GM19193 (cell line): ENCODE results near the gene HNRNPM.

Experiments used
- POLR2A ChIP-seq: IDR thresholded peaks from 4 replicates; pipeline ENCODE4 v1.6.1; 2011; ENCODE audit not compliant: insufficient read depth, insufficient read length; ENCODE audit errors: extremely low read depth

The HNRNPM gene

GRCh38 chr19:8412783-8413628 lies 31.8 kb upstream of the HNRNPM start, which contains the start of gene MARCHF2:
MARCHF2 (plus strand) TSS chr19:8413305; CDS start chr19:8421841, 8,536 bp downstream.
- peak; percentile 55 for TF ChIP-seq POLR2A

DNA sequence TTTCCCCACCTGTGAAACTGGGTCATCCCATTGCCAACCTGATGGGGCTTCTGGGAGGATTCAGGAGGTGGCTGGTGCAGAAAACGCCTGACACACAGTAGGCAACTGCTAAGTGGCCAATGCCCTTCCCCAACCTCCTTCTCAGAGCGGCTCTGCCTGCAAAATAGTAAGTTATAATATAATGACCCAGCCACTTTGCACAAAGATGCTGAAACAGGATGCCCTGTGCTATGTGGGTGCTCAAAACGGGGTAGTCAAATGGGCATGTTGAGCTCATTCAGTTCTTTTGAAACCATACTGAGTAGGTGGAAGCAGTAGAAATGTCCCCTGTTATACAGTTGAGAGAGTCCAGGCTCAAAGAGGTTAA lies 31.2 kb upstream of the HNRNPM start:
- TF ChIP-seq POLR2A, result no peak

DNA sequence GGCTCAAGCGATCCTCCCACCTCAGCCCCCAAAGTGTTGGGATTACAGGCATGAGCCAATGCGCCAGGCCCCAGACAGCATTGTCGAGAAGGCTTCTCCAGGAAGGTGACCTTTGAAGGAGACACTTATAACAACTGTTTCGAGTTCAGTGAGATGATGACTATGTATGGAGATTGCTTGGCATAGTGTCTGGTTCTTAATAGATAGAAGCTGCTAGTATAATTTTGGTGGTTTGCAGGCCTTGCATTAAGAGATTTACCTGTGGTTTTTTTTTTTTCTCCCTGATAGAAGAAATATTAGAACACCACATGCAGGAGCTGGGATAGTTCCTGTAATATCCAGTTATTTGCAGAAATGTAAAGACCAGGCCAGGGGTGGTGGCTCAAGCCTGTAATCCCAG lies 28.0 kb upstream of the HNRNPM start:
- TF ChIP-seq POLR2A, result no peak

DNA sequence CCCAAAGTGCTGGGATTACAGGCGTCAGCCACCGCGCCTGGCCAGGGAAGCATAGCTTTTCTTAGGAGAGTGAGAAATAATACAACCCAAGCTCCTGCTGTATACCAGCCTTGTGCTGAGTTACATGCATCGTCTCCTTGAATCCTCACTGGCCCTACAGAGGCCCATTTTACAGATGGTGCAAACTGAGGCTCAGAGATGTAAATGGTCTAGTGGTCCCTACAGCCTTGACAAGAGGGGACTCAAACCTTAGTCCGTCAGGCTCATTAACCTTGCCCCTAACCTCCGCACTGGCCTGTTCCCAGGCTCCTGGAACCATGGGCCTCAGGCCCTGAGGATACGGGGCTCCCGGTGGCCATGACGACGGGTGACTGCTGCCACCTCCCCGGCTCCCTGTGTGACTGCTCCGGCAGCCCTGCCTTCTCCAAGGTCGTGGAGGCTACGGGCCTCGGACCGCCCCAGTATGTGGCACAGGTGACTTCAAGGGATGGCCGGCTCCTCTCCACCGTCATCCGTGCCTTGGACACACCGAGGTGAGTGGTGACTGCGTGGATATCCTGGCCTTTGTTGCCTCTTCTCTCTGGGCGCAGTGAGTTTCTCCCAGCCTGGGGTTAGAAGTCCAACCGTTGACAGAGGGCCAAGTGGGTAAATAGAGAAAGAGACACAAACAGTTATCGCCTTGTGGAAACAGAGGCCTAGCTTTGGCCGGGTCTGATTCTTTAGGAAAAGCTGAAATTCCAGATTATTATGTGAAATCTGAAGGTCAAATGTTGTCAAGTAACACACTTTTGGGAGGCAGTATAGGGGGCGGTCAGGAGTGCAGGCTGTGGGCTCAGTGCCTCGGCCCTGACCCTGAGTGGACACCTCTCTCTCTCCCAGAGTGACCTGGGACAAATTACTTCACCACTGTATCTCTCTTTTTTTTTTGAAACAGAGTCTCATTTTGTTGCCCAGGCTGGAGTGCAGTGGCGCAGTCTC lies 23.0 kb upstream of the HNRNPM start:
- no peak for TF ChIP-seq POLR2A

DNA sequence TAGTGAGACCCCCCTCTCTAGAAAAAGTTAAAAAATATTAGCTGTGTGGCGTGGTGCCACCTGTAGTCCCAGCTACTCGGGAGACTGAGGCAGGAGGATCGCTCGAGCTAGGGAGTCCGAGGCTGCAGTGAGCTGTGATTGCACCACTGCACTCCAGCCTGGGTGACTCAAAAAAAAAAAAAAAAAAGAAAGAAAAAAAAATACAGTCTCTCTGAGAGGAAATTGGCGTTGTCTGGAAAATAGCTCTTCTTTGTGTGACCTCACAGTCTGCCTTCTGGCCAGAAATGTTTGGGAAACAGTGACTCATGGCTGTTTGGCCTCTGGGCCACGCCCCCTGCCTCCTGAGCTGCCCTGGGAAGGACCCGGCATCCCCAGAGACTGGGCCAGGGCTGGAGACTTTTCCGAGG lies 21.0 kb upstream of the HNRNPM start:
- no peak for TF ChIP-seq POLR2A

DNA sequence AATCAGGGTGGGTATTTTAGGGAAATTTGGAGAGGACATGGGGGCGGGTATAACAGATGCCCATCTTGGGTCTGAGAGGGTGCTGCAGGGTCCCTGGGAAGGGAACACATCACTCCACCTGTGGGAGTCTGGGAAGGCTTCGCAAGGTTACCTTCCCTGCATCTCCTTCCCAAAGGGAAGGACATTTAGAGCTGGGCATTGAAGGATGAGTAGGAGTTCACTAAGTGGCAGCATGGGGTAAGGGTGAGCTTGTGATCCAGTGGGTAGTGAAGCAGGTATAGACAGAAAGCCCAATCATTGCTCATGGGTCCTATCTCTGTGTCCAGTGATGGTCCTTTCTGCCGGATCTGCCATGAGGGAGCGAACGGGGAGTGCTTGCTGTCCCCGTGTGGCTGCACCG lies 18.5 kb upstream of the HNRNPM start:
- TF ChIP-seq POLR2A, result no peak

GRCh38 chr19:8429044-8429443 lies 15.7 kb upstream of the HNRNPM start:
- TF ChIP-seq POLR2A, result no peak

DNA sequence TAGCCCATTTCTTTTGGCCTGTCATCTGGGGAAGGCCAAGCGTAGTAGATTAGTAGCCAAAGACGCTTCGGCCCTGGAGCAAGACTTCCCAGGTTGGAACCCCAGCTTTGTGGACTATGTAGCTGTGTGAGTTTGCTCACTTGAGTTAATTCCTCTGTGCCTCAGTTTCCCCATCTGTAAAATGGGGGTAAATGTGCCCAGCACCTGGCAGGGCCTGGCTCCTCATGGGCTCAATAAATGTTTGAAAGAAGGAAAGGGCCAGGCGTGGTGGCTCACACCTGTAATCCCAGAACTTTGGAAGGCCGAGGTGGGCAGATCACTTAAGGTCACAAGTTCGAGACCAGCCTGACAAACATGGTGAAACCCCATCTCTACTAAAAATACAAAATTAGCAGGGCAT lies 14.9 kb upstream of the HNRNPM start:
- TF ChIP-seq POLR2A, result no peak

DNA sequence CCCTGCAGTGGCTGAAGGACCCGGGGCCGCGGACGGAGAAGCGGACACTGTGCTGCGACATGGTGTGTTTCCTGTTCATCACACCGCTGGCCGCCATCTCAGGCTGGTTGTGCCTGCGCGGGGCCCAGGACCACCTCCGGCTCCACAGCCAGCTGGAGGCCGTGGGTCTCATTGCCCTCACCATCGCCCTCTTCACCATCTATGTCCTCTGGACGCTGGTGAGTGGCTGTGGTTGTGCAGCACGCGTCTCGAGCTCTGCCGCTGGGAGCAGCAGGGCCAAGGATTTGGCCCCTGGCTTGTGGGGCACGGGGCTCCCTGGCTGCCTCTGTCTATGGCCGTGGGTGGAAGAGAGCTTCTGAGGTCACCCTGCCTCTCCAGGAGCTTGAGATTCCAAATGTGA lies 14.1 kb upstream of the HNRNPM start:
- no peak for TF ChIP-seq POLR2A

DNA sequence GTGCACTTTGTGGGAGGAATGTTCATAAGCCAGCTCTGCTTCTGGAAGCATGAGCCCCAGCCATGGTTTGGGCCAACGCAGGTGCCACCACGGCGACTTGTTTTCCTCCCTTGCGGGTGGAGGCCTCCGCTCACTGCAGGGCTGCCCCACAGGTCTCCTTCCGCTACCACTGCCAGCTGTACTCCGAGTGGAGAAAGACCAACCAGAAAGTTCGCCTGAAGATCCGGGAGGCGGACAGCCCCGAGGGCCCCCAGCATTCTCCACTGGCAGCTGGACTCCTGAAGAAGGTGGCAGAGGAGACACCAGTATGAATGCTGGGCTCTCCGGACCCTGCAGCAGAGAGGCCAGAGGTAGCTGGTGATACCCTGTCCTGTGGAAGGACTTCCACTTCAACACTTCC lies 6.5 kb upstream of the HNRNPM start:
- TF ChIP-seq POLR2A, result no peak

DNA sequence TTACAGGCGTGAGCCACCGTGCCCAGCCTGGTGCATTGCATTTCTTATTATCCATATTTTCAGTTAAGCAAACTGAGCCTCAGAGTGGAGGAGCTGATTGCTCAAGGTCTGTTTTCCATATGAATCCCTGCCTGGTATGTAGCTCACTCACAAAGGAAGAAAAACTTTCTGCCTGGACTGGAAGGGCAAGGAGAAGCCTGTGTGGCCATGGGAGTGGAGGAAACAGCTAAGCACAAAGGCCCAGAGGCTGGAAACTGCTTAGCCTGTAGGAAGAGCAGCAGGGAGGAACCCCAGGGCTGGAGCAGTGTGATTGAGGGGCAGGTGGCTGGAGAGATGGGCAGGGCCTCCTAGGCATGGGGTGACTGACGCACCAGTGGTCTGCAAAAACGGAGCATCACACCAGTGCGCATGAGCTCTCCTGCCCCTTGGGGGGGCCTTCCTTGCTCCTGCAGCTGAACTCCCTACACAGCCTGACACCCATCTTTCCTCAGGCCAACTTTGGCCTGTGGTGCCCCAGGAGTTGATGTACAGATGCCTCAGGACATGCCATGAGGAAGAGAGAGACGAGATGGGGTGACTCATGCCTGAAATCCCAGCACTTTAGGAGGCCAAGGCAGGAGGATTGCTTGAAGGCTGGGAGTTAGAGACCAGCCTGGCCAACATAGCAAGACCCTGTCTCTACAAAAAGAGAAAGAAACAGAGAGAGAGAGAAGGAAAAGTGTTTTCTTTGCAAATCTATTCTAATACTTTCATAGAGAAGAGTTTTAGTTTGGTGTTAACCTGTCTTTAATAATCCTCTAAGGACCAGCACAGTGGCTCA lies 2.8 kb upstream of the HNRNPM start:
- no peak for TF ChIP-seq POLR2A

DNA sequence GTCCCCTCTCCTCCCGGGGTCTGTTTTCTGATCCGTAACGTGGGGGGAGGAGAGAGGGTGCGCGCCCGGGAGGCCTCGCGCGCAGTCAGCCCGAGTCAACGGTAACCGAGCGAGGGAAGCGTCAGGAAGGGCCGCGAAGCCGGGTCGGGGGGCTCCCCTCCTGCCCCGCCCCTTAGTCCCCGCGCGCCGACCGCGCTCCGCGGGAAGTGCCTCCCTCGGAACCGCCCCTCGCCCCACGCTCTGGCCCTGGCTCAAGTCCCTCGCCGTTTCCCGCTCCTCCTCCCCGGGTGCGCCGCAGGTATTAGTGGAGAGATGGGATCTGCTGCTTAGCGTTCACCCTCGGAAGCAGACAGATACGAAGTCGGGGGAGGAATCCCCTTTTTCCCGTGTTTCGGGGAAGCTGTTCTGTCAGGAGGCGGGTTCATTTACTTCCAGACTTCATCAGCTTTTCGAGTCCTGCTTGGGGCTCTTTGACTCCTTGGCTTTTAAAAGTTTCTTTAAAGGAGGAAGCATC lies 770 bp downstream of the HNRNPM start:
- TF ChIP-seq POLR2A, result no peak

GRCh38 chr19:8446061-8446709 lies 1.4 kb downstream of the HNRNPM start:
- no peak for TF ChIP-seq POLR2A

GRCh38 chr19:8449830-8450229 lies 5.1 kb downstream of the HNRNPM start:
- TF ChIP-seq POLR2A, result no peak

GRCh38 chr19:8451377-8451776 lies 6.6 kb downstream of the HNRNPM start:
- TF ChIP-seq POLR2A, result no peak

DNA sequence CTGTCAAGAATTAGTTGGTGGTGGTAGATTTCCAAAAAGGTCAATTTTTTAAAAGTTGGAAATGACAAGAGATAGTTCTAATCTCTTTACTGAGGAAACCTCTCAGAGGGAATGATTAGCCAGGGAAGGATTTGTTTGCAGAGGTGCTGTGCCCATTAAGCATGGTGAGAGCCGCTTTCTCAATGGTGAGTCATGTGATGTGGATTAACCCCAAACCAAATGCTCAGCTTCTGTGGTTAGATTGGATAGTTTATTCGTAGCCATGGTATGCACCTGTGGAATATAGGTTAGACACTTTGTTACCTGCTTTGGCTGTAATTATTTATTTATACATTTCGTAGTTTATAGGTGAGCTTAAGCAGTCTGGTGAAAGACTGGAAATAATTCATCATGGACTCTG lies 7.1 kb downstream of the HNRNPM start:
- no peak for TF ChIP-seq POLR2A
